HG03045 (cell line): ENCODE data around the gene MIA.
"Not testable (repeated sequence)": the region's sequence is repeated elsewhere in the genome, so short reads cannot be mapped to it uniquely, and the experiment has no call there.

ENCODE experiments used
- ATAC-seq: cut with Tn5 transposase; IDR thresholded peaks from one replicate; pipeline ENCODE4 v1.9.1; 2021; ENCODE audit warnings: mild to moderate bottlenecking, moderate library complexity; ENCODE audit not compliant: unreplicated experiment

The MIA gene

GRCh38 chr19:40750058-40750873 is 25.1 kb upstream of the MIA start, which contains the start of gene ACTMAP:
ACTMAP (minus strand) TSS chr19:40750477; CDS start chr19:40749803, 674 bp downstream.
- ATAC-seq: peak; percentile 87

GRCh38 chr19:40750874-40751537 is 24.3 kb upstream of the MIA start, which contains the start of gene SNRPA:
SNRPA (plus strand) TSS chr19:40751203; CDS start chr19:40751409, 206 bp downstream.
- ATAC-seq: peak; percentile 62

GRCh38 chr19:40752257-40752781 is 23.0 kb upstream of the MIA start:
- ATAC-seq: no peak

GRCh38 chr19:40754611-40755247 is 20.6 kb upstream of the MIA start:
- ATAC-seq: no peak

GRCh38 chr19:40755248-40755624 is 20.1 kb upstream of the MIA start:
- ATAC-seq: no peak

- ATAC-seq: no peak
Measured at GRCh38 chr19:40755791-40756190, 19.5 kb upstream of the MIA start.

- no peak for ATAC-seq
Measured at GRCh38 chr19:40756502-40757110, 18.7 kb upstream of the MIA start.

GRCh38 chr19:40758491-40758890 is 16.8 kb upstream of the MIA start:
- no peak for ATAC-seq

- no peak for ATAC-seq
Measured at GRCh38 chr19:40759352-40759751, 16.0 kb upstream of the MIA start.

GRCh38 chr19:40762754-40763470 is 12.4 kb upstream of the MIA start:
- ATAC-seq: no peak

- no peak for ATAC-seq
Measured at GRCh38 chr19:40763526-40763925, 11.8 kb upstream of the MIA start.

GRCh38 chr19:40763963-40764362 is 11.4 kb upstream of the MIA start:
- ATAC-seq: no peak

- ATAC-seq: not testable (repeated sequence)
Measured at GRCh38 chr19:40766385-40766784, 8.9 kb upstream of the MIA start.

GRCh38 chr19:40768869-40769268 is 6.5 kb upstream of the MIA start:
- ATAC-seq: no peak

GRCh38 chr19:40771101-40771862 is 4.0 kb upstream of the MIA start:
- ATAC-seq: not testable (repeated sequence)

- ATAC-seq: no peak
Measured at GRCh38 chr19:40775632-40776022, 306 bp downstream of the MIA start.

GRCh38 chr19:40776364-40776763 is 1.0 kb downstream of the MIA start:
- ATAC-seq: no peak

GRCh38 chr19:40776932-40777644 is 1.8 kb downstream of the MIA start:
- ATAC-seq: peak; percentile 68

- no peak for ATAC-seq
Measured at GRCh38 chr19:40777645-40777936, 2.3 kb downstream of the MIA start.
